ENCODE results near the gene TNS4. TPM values are rescaled to one million over a fixed set of nuclear protein-coding genes. Genes with fewer than 3 reads are reported as not detected.
A peak's percentile ranks its signal among the peaks of the same experiment; 100 is the strongest.

TNS4 gene
- total RNA-seq, 1 donor from 2014 or later, result not detected

- no peaks in the 10 kb centered on the region for H3K9me3 ChIP-seq (ENCODE audit: low read depth)
- peaks cover 6% of the 10 kb centered on the region for H3K4me1 Mint-ChIP-seq
- H3K79me2 ChIP-seq (ENCODE audit: low read depth), result no peaks in the 10 kb centered on the region
- no peaks in the 10 kb centered on the region for H3K36me3 Mint-ChIP-seq
- no peaks in the 10 kb centered on the region for H3F3A ChIP-seq (ENCODE audit: low read depth)
- H3K27me3 ChIP-seq, result no peaks in the 10 kb centered on the region
- H3K9ac ChIP-seq, result no peak overlapping the region
- H3K4me1 ChIP-seq, result no peaks in the 10 kb centered on the region
- no peak overlapping the region for H3K27ac ChIP-seq
- no peak for DNase-seq (ENCODE audit: low spot score)
- H3K27ac Mint-ChIP-seq, result peak overlapping the region; percentile 12
- H3K4me3 Mint-ChIP-seq, result no peak overlapping the region
- no peaks in the 10 kb centered on the region for H3K36me3 ChIP-seq
- no peak overlapping the region for H2AFZ ChIP-seq (replicated peaks)
- no peaks in the 10 kb centered on the region for H4K20me1 ChIP-seq (ENCODE audit: low read depth)
- no peak overlapping the region for H3K4me2 ChIP-seq
- no peak overlapping the region for H3K4me3 ChIP-seq
- TF ChIP-seq EZH2phosphoT487 (IDR thresholded peaks at IDR 0.05), result no peak
- TF ChIP-seq CTCF (IDR thresholded peaks at IDR 0.05), result no peak
- no peak for TF ChIP-seq EZH2 (IDR thresholded peaks at IDR 0.05)
- peaks cover 8% of the 10 kb centered on the region for H3K27me3 Mint-ChIP-seq (ENCODE audit: insufficient read depth, low read depth)
- no peaks in the 10 kb centered on the region for H3K9me3 Mint-ChIP-seq
Observed at GRCh38 chr17:40531051-40531991, 29.9 kb upstream of the TNS4 start.

- peaks cover 8% of the 10 kb centered on the region for H3K27me3 Mint-ChIP-seq (ENCODE audit: insufficient read depth, low read depth)
- DNase-seq (ENCODE audit: low spot score), result no peak
- H3K9me3 Mint-ChIP-seq, result no peaks in the 10 kb centered on the region
- Histone ChIP-seq H3F3A (ENCODE audit: low read depth) (no peaks in the 10 kb centered on the region), H3K4me1 (no peaks in the 10 kb centered on the region), H3K36me3 (no peaks in the 10 kb centered on the region), H3K4me3 (no peak overlapping the region), H3K27me3 (no peaks in the 10 kb centered on the region), H3K9ac (no peak overlapping the region), H3K9me3 (ENCODE audit: low read depth) (no peaks in the 10 kb centered on the region), H2AFZ (replicated peaks) (no peak overlapping the region), H4K20me1 (ENCODE audit: low read depth) (no peaks in the 10 kb centered on the region), H3K79me2 (ENCODE audit: low read depth) (no peaks in the 10 kb centered on the region), H3K4me2 (no peak overlapping the region), H3K27ac (no peak overlapping the region)
- H3K36me3 Mint-ChIP-seq, result no peaks in the 10 kb centered on the region
- TF ChIP-seq EZH2 (IDR thresholded peaks at IDR 0.05), result no peak
- TF ChIP-seq EZH2phosphoT487 (IDR thresholded peaks at IDR 0.05), result no peak
- no peak for TF ChIP-seq CTCF (IDR thresholded peaks at IDR 0.05)
- H3K27ac Mint-ChIP-seq, result peak overlapping the region; percentile 12
- H3K4me3 Mint-ChIP-seq, result no peak overlapping the region
- H3K4me1 Mint-ChIP-seq, result peaks cover 6% of the 10 kb centered on the region
Observed at GRCh38 chr17:40530531-40530994, 29.1 kb upstream of the TNS4 start.

- no peak overlapping the region for H3K27ac Mint-ChIP-seq
- Histone ChIP-seq H2AFZ (replicated peaks) (no peak overlapping the region), H3K27ac (no peak overlapping the region), H3K9ac (no peak overlapping the region), H4K20me1 (ENCODE audit: low read depth) (no peaks in the 10 kb centered on the region), H3K4me1 (no peaks in the 10 kb centered on the region), H3K9me3 (ENCODE audit: low read depth) (no peaks in the 10 kb centered on the region), H3K4me2 (no peak overlapping the region), H3K36me3 (no peaks in the 10 kb centered on the region), H3F3A (ENCODE audit: low read depth) (no peaks in the 10 kb centered on the region), H3K79me2 (ENCODE audit: low read depth) (no peaks in the 10 kb centered on the region), H3K27me3 (no peaks in the 10 kb centered on the region), H3K4me3 (no peak overlapping the region)
- peaks cover 6% of the 10 kb centered on the region for H3K4me1 Mint-ChIP-seq
- peaks cover 5% of the 10 kb centered on the region for H3K9me3 Mint-ChIP-seq
- H3K27me3 Mint-ChIP-seq (ENCODE audit: insufficient read depth, low read depth), result peaks cover 8% of the 10 kb centered on the region
- no peaks in the 10 kb centered on the region for H3K36me3 Mint-ChIP-seq
- no peak for DNase-seq (ENCODE audit: low spot score)
- H3K4me3 Mint-ChIP-seq, result no peak overlapping the region
- TF ChIP-seq EZH2 (IDR thresholded peaks at IDR 0.05) (no peak), EZH2phosphoT487 (IDR thresholded peaks at IDR 0.05) (no peak), CTCF (IDR thresholded peaks at IDR 0.05) (no peak)
Observed at GRCh38 chr17:40529991-40530390, 28.6 kb upstream of the TNS4 start.
